Activated naive CD8-positive, alpha-beta T cell treated with anti-CD3 and anti-CD28 coated beads, Interleukin-2, amount 50 U/mL, for 16 hours (primary cell): ENCODE results near the gene CBFA2T2.
A peak's percentile ranks its signal among the peaks of the same experiment; 100 is the strongest.

Source experiments
- DNase-seq: peaks from one replicate; pipeline ENCODE4 v3.0.0-alpha.2; 2020; ENCODE audit warnings: low read depth, low spot score

Gene CBFA2T2

GRCh38 chr20:33677991-33678702, 188.3 kb downstream of the CBFA2T2 start:
- DNase-seq: no peak

DNA sequence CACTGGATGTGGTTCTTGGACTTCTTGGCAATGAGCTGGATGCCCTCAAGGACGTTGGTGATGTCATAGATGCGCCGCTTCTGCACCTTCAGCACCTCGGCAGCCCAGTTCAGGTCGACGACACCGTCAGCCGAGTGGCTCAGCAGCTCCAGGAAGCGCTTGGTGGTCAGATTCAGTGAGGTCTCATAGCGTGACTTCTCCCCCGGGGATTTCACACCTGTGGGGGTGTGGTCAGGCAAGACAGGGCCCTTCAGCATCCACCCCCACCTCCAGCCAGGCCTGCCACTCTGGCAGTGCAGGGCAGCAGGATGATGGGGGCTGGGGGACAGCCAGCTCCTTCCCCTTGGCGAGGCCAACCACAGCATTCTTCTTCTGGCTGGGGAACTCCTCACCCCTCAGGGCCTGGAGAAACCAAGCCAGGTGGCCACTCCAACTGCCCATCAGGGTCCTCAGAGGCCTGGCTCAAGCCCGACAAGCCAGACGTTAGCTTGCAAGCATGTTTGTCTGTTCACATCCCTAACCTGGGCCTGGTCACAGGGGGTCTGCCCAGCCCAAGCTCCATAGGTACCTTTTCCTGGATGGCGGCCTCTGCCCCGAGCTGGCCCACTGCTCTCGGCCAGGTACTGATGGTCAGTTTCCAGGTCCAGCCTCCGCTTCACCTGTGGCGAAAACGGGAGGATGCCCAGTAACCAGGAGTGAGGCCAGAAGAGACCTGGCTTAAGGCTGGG, 190.0 kb downstream of the CBFA2T2 start:
- no peak for DNase-seq

- no peak for DNase-seq
Observed at GRCh38 chr20:33680686-33681085, 190.8 kb downstream of the CBFA2T2 start.

DNA sequence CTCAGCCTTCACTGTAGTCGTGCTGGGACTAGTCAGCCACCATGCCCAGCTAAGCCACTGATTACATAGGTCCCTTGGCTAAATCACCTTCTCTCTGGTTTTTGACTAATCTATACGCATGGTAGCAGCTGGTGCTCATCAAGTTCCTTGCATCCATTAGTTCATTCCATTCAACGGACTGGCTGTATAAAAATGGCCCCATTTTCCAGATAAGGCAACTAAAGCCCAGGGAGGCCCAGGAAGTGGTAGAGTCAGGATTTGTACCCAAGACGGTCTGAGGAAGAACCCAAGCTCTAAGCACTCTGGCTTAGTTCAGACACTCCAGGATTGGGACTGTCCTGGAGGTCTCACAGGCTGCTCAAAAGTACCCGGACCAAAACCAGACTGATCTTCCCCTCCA, 191.4 kb downstream of the CBFA2T2 start:
- no peak for DNase-seq

- no peak for DNase-seq
Observed at GRCh38 chr20:33681728-33682353, 191.9 kb downstream of the CBFA2T2 start.

DNA sequence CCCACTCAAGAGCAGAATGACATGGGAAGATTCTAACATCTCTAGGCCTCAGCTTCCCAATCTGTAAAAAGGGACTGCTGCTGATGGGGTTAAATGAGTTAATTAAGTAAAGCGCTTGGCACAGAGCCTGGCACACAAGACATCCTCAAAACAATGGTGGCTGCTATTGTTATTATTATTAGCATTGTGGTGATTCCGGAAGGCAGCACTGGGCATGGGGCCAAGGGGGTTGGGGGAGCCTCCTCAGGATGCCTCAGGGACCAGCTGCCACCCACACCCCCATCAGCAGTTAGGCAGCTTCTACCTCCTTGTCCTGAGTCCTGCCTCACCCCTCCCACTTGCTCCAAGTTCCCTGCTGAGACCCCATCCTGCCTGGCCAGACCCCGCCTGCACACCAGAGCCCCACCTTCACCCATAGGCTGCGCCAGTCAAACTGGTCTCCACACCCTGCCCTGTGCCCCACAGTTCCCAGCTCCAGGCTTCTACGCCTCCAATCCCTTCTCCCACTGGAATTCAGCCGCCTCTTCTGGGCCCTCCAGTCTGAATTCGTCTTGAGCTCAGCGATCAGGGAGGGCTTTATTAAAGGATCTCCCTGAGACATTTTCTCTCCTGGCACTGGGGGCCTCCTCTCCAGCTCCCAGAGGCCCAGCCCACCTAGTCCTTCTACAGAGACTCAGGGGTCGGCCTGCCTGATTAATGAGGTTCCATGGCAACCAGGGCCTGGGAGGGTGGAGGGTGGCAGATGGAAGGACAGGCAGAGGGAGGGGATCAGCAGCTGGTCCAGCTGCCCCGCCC, 194.8 kb downstream of the CBFA2T2 start:
- DNase-seq: no peak

GRCh38 chr20:33685328-33686099, 195.6 kb downstream of the CBFA2T2 start:
- DNase-seq: peak; percentile 29

- peak; percentile 87 for DNase-seq
Observed at GRCh38 chr20:33686100-33686983, 196.4 kb downstream of the CBFA2T2 start, which contains the start of gene E2F1. Gene E2F1 (minus strand): TSS chr20:33686385. CDS start chr20:33686264, 121 bp downstream.

- no peak for DNase-seq
Observed at GRCh38 chr20:33686984-33687366, 197.1 kb downstream of the CBFA2T2 start.

- DNase-seq: no peak
Observed at GRCh38 chr20:33687370-33687915, 197.5 kb downstream of the CBFA2T2 start.

- no peak for DNase-seq
Observed at GRCh38 chr20:33687993-33688937, 198.4 kb downstream of the CBFA2T2 start.

- DNase-seq: no peak
Observed at GRCh38 chr20:33688938-33689424, 199.1 kb downstream of the CBFA2T2 start.

DNA sequence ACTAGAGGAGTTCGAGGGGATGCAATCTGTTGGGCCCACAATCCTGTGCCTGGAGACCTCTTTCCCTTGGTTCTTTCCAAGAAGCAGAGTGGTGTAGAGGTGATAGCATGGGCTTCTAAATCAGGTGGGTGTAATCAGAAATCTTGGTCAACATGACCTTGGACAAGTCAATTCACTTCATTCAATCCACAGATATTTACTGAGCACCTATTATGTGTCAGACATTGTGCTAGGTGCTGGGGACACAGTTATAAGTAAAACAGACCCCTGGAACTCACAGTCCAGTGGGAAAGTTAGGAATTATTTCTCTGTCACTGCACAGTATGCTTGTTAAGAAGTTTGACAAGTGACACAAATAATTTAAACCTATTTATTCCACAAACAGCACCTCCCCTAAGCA, 199.6 kb downstream of the CBFA2T2 start:
- DNase-seq: no peak

- DNase-seq: no peak
Observed at GRCh38 chr20:33689973-33690372, 200.1 kb downstream of the CBFA2T2 start.

DNA sequence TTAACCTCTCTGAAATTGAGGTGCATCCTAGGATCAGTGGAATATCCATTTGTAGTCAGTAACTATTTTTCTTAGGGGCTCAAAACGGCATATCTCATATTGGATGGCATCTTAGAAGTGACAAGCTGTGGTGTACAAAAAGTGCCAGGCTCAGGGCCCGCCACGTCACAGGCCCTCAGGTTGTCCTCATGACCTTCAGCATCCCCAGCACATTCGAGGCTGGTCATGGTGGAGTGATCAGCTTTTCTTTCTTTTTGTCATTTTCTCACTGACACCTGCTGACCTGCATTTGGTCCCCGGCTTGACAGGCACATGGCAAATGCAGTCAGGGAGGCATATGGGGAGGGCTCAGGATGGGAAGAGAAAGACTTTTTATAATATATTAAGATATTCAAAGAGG, 203.4 kb downstream of the CBFA2T2 start:
- DNase-seq: no peak

DNA sequence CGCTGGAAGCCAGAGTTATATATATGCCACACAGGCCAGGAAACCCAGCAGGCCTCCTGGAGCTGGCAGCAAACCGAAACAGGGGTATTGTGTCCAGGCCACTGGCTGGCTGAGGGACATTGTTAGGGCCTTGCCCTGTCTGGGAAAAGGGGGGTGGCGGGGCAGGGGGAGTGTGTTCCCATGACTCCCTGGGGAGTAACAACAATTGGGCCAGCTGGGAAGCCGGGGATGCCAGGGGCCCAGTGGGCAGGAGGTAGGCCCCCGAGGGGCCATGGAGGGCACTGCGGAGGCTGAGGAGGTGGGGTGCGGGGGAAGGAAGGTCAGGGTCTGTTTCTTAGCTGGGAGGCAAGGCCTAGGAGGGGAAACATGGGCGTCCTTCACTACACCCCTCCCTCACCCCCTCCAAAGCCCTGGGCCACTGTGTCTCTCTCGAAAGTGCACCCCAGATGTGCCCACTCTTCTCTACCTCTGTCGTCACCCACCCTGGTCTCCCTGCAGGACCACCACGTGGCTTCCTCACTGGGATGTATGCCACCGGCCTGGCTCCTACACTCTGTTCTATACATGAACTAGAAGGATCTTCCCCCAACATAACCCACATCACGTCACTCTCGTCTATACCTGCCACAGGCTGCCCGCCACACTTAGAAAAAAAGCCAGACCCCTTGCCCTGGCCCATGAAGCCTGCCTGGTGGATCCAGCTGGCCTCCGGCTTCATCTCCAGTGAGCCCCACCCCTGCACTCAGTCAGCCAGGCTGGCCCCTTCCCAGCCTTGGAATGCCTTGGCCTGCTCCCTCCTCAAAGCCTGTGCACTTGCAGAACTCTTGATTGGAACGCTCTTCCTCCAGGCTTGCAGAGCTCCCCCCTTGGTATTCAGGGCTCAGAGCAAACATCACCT, 204.1 kb downstream of the CBFA2T2 start:
- no peak for DNase-seq

- DNase-seq: no peak
Observed at GRCh38 chr20:33694639-33695012, 204.7 kb downstream of the CBFA2T2 start.
